ENCODE results near the gene GDF9. TPM values are rescaled to one million over a fixed set of nuclear protein-coding genes. Genes with fewer than 3 reads are reported as not detected.

GDF9 gene
- total RNA-seq, 1 experiment from 2014 or later, result 0.24 TPM

DNA sequence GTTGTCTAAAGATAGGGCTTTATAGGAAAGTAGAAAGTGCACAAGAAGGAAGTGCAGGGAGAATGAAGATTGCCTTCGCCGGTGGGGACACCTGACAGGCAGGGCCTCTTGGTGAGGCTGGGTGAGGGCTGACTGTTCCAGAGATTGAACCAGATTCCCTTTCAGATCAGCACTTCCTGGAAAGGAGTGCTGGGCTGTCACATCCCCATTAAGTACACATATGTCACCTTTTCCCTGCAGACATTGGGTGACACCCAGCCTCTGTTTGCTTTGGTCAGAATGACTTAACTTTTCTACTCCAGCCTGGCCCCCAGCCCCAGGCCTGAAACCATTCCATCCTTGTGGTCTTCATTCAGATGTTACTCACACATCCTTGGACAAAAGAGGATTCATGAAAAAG is 28.4 kb downstream of the GDF9 start:
- DNase-seq, result no peak

More for the DNA sequence above, 28.4 kb downstream of the GDF9 start:
- Mint-ChIP-seq H3K27ac (no peak overlapping the region), H3K36me3 (ENCODE audit: insufficient read depth in 1 of 3, low read depth in 3 of 3) (no peaks in the 10 kb centered on the region), H3K27me3 (ENCODE audit: low read depth) (peaks cover 8% of the 10 kb centered on the region), H3K4me1 (no peaks in the 10 kb centered on the region; a peak in 1 of 4 replicates), H3K4me3 (no peak overlapping the region), H3K9me3 (no peaks in the 10 kb centered on the region)
- Histone ChIP-seq H2BK15ac (ENCODE audit: low read depth, low read length) (no peak overlapping the region), H2BK20ac (ENCODE audit: low read depth, low read length, poor library complexity, severe bottlenecking) (no peak overlapping the region), H3K56ac (ENCODE audit: insufficient read length, low read depth, low read length) (no peak overlapping the region), H3K79me2 (ENCODE audit: insufficient read depth, low read length) (no peaks in the 10 kb centered on the region), H3K4ac (ENCODE audit: low read depth, low read length) (no peak overlapping the region), H3K23me2 (ENCODE audit: insufficient read length, low read depth, low read length, poor library complexity, severe bottlenecking) (no peaks in the 10 kb centered on the region), H3K27me3 (ENCODE audit: insufficient read depth, low read length) (no peaks in the 10 kb centered on the region; the same call in 1 of the 2 replicates), H4K20me1 (ENCODE audit: control insufficient read depth, insufficient read depth, insufficient read length) (no peaks in the 10 kb centered on the region), H3K18ac (ENCODE audit: insufficient read length, low read depth, low read length) (no peak overlapping the region), H4K5ac (ENCODE audit: insufficient read length, low read depth, low read length) (no peak overlapping the region), H3T11ph (ENCODE audit: low read length) (no peak overlapping the region), H3K4me1 (ENCODE audit: insufficient read depth, low read length) (no peaks in the 10 kb centered on the region), H3K9me3 (ENCODE audit: control insufficient read depth, low read depth, low read length) (no peaks in the 10 kb centered on the region), H2AK5ac (ENCODE audit: insufficient read length, low read length) (no peak overlapping the region), H2BK120ac (ENCODE audit: low read depth, low read length, poor library complexity, severe bottlenecking) (no peak overlapping the region), H3K9ac (ENCODE audit: extremely low read depth, insufficient read length, low read length) (no peak overlapping the region), H4K8ac (replicated peaks; ENCODE audit: insufficient read length, low read depth, low read length) (no peak overlapping the region), H3K23ac (ENCODE audit: insufficient read length, low read depth, low read length) (no peak overlapping the region), H2BK5ac (ENCODE audit: insufficient read length, low read length) (no peak overlapping the region), H3K79me1 (ENCODE audit: insufficient read depth, low read depth, low read length, poor library complexity, severe bottlenecking) (no peaks in the 10 kb centered on the region), H3K4me2 (ENCODE audit: insufficient read depth, insufficient read length, low read length) (no peak overlapping the region), H3K14ac (ENCODE audit: insufficient read depth, low read length) (no peak overlapping the region), H4K91ac (ENCODE audit: insufficient read length, low read depth, low read length) (no peak overlapping the region), H2BK12ac (ENCODE audit: insufficient read length, low read depth, low read length) (no peak overlapping the region), H2AFZ (ENCODE audit: low read length) (no peak overlapping the region), H3K27ac (ENCODE audit: insufficient read length, low read depth, low read length) (no peak overlapping the region)
- no CpG with 5 or more reads among the region's 2 CpGs for WGBS (ENCODE audit: extremely low coverage, insufficient read length, low lambda C conversion rate)
- no peak for TF ChIP-seq CTCF (conservative IDR thresholded peaks at IDR 0.05)
